GM23338 (cell line): ENCODE measurements around the gene EEF1A1. TPM values are rescaled to one million over a fixed set of nuclear protein-coding genes. Genes with fewer than 3 reads are reported as not detected.

Experiments used
- ATAC-seq: fragments of 200-7000 bp; cut with Tn5 transposase; 3 replicates; pipeline ENCODE4 v1.9.1; 2020
- DNase-seq: peaks from one replicate; pipeline ENCODE4 v3.0.0-alpha.2; 2015; ENCODE audit warnings: low spot score
- H2AFZ ChIP-seq: fragments of 200-600 bp; sonication (generic); 2 replicates; pipeline ENCODE4 v1.8.0; 2016; ENCODE audit warnings: antibody characterized with exemption, mild to moderate bottlenecking, moderate library complexity
- H3F3A ChIP-seq: fragments of 200-600 bp; sonication (generic); replicated peaks from 2 replicates; pipeline ENCODE4 v1.8.0; 2017; ENCODE audit warnings: antibody characterized with exemption, mixed run types, low read depth
- H3K27ac ChIP-seq: fragments of 200-600 bp; sonication (generic); 2 replicates; pipeline ENCODE4 v1.6.1; 2016; ENCODE audit warnings: low read depth
- H3K27me3 ChIP-seq: fragments of 200-600 bp; sonication (generic); 2 replicates; pipeline ENCODE4 v1.8.0; 2016; ENCODE audit warnings: mild to moderate bottlenecking, mixed run types, moderate library complexity; ENCODE audit not compliant: insufficient read depth
- H3K36me3 ChIP-seq: fragments of 200-600 bp; sonication (generic); 2 replicates; pipeline ENCODE4 v1.8.0; 2016; ENCODE audit warnings: mild to moderate bottlenecking; ENCODE audit not compliant: insufficient read depth
- H3K4me1 ChIP-seq: fragments of 200-600 bp; sonication (generic); 2 replicates; pipeline ENCODE4 v1.8.0; 2016; ENCODE audit warnings: mild to moderate bottlenecking, moderate library complexity; ENCODE audit not compliant: insufficient read depth
- H3K4me2 ChIP-seq: fragments of 200-600 bp; sonication (generic); 2 replicates; pipeline ENCODE4 v1.7.1; 2017; ENCODE audit warnings: mixed run types
- H3K4me3 ChIP-seq: fragments of 200-600 bp; sonication (generic); 2 replicates; pipeline ENCODE4 v1.6.1; 2016; ENCODE audit warnings: mixed run types
- H3K79me2 ChIP-seq: fragments of 200-600 bp; sonication (generic); replicated peaks from 2 replicates; pipeline ENCODE4 v1.8.0; 2017; ENCODE audit warnings: mild to moderate bottlenecking; ENCODE audit not compliant: insufficient read depth
- H3K9me2 ChIP-seq: fragments of 200-600 bp; sonication (generic); 2 replicates; pipeline ENCODE4 v1.8.0; 2017; ENCODE audit not compliant: insufficient read depth
- H4K20me1 ChIP-seq: fragments of 200-600 bp; sonication (generic); replicated peaks from 2 replicates; pipeline ENCODE4 v1.8.0; 2017; ENCODE audit warnings: mild to moderate bottlenecking; ENCODE audit not compliant: insufficient read depth
- H3K27ac Mint-ChIP-seq: 2 replicates; pipeline ENCODE4 v1.8.0; 2020; ENCODE audit warnings: inconsistent platforms, mild to moderate bottlenecking, moderate library complexity, mixed read lengths
- H3K27me3 Mint-ChIP-seq: 3 replicates; pipeline ENCODE4 v1.8.0; 2022; ENCODE audit warnings: low read depth, mild to moderate bottlenecking, moderate library complexity, mixed read lengths, inconsistent platforms; ENCODE audit not compliant: insufficient read depth, poor library complexity
- H3K36me3 Mint-ChIP-seq: 3 replicates; pipeline ENCODE4 v1.8.0; 2021; ENCODE audit warnings: low read depth, mild to moderate bottlenecking, inconsistent platforms, moderate library complexity, mixed read lengths
- H3K4me1 Mint-ChIP-seq: 3 replicates; pipeline ENCODE4 v1.8.0; 2020; ENCODE audit warnings: mild to moderate bottlenecking, inconsistent platforms, mixed read lengths
- H3K4me3 Mint-ChIP-seq: 3 replicates; pipeline ENCODE4 v1.8.0; 2021; ENCODE audit warnings: moderate library complexity, mild to moderate bottlenecking, inconsistent platforms, mixed read lengths
- H3K9me3 Mint-ChIP-seq: 3 replicates; pipeline ENCODE4 v1.8.0; 2020; ENCODE audit warnings: moderate library complexity, mild to moderate bottlenecking, inconsistent platforms, mixed read lengths
- CREB1 ChIP-seq: fragments of 250-450 bp; sonication (Bioruptor Pico); IDR thresholded peaks from 2 replicates; pipeline ENCODE4 v1.5.0; 2020; ENCODE audit warnings: low read depth, mild to moderate bottlenecking, moderate library complexity
- CTCF ChIP-seq, 2 experiments: fragments of 200-600 bp in 1 of 2; sonication (generic) in 1 of 2; conservative IDR thresholded peaks; 2 replicates each; pipeline versions ENCODE4 v1.5.1 to v1.6.1; 2016 to 2017; ENCODE audit warnings: antibody characterized with exemption in 2 of 2, low read depth in 2 of 2, mild to moderate bottlenecking in 2 of 2, moderate library complexity in 1 of 2
- ETS1 ChIP-seq: IDR thresholded peaks from 2 replicates; pipeline ENCODE4 v1.6.1; 2016; ENCODE audit warnings: antibody characterized with exemption
- EZH2 ChIP-seq: fragments of 200-600 bp; sonication (generic); IDR thresholded peaks from one replicate; pipeline ENCODE4 v1.8.0; 2017; ENCODE audit warnings: antibody characterized with exemption, mild to moderate bottlenecking, low read depth; ENCODE audit not compliant: unreplicated experiment
- EZH2phosphoT487 ChIP-seq: fragments of 200-600 bp; sonication (generic); IDR thresholded peaks from one replicate; pipeline ENCODE4 v1.8.1; 2018; ENCODE audit warnings: antibody characterized with exemption; ENCODE audit not compliant: unreplicated experiment
- JUNB ChIP-seq: IDR thresholded peaks from one replicate; pipeline ENCODE4 v1.6.1; 2016; ENCODE audit warnings: antibody characterized with exemption; ENCODE audit not compliant: unreplicated experiment
- NANOG ChIP-seq: IDR thresholded peaks from 2 replicates; pipeline ENCODE4 v1.6.1; 2016; ENCODE audit warnings: antibody characterized with exemption, borderline replicate concordance
- POLR2AphosphoS5 ChIP-seq: IDR thresholded peaks from 2 replicates; pipeline ENCODE4 v1.6.1; 2016; ENCODE audit warnings: antibody characterized with exemption, low read depth
- REST ChIP-seq: IDR thresholded peaks from one replicate; pipeline ENCODE4 v1.6.1; 2018; ENCODE audit warnings: antibody characterized with exemption; ENCODE audit not compliant: unreplicated experiment
- STAT1 ChIP-seq: IDR thresholded peaks from one replicate; pipeline ENCODE4 v1.6.1; 2016; ENCODE audit warnings: antibody characterized with exemption; ENCODE audit not compliant: unreplicated experiment
- ZNF114 ChIP-seq: fragments of 250-450 bp; sonication (Bioruptor Pico); IDR thresholded peaks from 2 replicates; pipeline ENCODE4 v1.5.0; 2020; ENCODE audit warnings: mild to moderate bottlenecking, moderate library complexity
- ZNF462 ChIP-seq: fragments of 250-450 bp; sonication (Bioruptor Pico); IDR thresholded peaks from 2 replicates; pipeline ENCODE4 v1.5.0; 2020; ENCODE audit warnings: mild to moderate bottlenecking, moderate library complexity
- polyA plus RNA-seq: library from polyadenylated mRNA; unstranded; fragments of >200 nt; fragmentation: Nextera tagmentation; extraction: Ambion mirVana; gene quantifications from 2 replicates; pipeline ENCODE4 v1.2.1, GENCODE V29; 2016
- total RNA-seq: library from RNA; depleted of rRNA; stranded (reverse); fragments of >200 nt; shearing (Covaris generic); gene quantifications from 2 replicates; pipeline ENCODE4 v1.2.3, GENCODE V29; 2014

The EEF1A1 gene
- total and polyA plus RNA-seq, 2 experiments from 2014 or later, result 7,677 to 12,342 TPM

GRCh38 chr6:73504160-73504559, 16.7 kb downstream of the EEF1A1 start (continued):
- no peak for TF ChIP-seq EZH2
- no peak for TF ChIP-seq POLR2AphosphoS5
- no peak for TF ChIP-seq REST
- TF ChIP-seq JUNB, result no peak
- no peak for TF ChIP-seq NANOG
- TF ChIP-seq ZNF114, result no peak
- no peak for TF ChIP-seq STAT1
- no peak for TF ChIP-seq CREB1
- no peak for TF ChIP-seq ETS1
- TF ChIP-seq EZH2phosphoT487, result no peak

GRCh38 chr6:73503027-73503772, 17.6 kb downstream of the EEF1A1 start:
- Histone ChIP-seq H3K27me3 (no peaks in the 10 kb centered on the region), H2AFZ (no peak overlapping the region), H3F3A (no peaks in the 10 kb centered on the region), H3K27ac (no peak overlapping the region), H3K4me3 (no peak overlapping the region), H3K36me3 (peaks cover 13% of the 10 kb centered on the region), H3K4me2 (no peak overlapping the region), H4K20me1 (no peaks in the 10 kb centered on the region), H3K9me2 (no peaks in the 10 kb centered on the region), H3K79me2 (no peaks in the 10 kb centered on the region), H3K4me1 (no peaks in the 10 kb centered on the region)
- Mint-ChIP-seq H3K27ac (no peak overlapping the region), H3K4me3 (no peak overlapping the region), H3K36me3 (peaks cover 18% of the 10 kb centered on the region; the same call in 2 of the 3 replicates), H3K27me3 (no peaks in the 10 kb centered on the region), H3K4me1 (no peaks in the 10 kb centered on the region), H3K9me3 (0 out of 3 replicates have a peak, but pooled peaks cover 2% of the 10 kb centered on the region)
- no peak for DNase-seq
- ATAC-seq, result no peak
- no peak for TF ChIP-seq EZH2phosphoT487
- TF ChIP-seq ZNF462 (CRISPR knock-in tag), result no peak
- no peak for TF ChIP-seq CTCF (conservative IDR thresholded peaks at IDR 0.05; ENCODE audit: low read depth in 2 of 2)
